HepG2 (cell line): ENCODE data around the gene SLC35B2. TPM values are rescaled to one million over a fixed set of nuclear protein-coding genes. Genes with fewer than 3 reads are reported as not detected.

Experiments
- BORCS8-MEF2B ChIP-seq: sonication (generic); formaldehyde crosslinking; IDR thresholded peaks from 2 replicates; pipeline ENCODE4 v1.8.0; 2022; ENCODE audit warnings: mild to moderate bottlenecking, missing genetic modification reagents
- CAMTA2 ChIP-seq: sonication (generic); formaldehyde crosslinking; IDR thresholded peaks from 2 replicates; pipeline ENCODE4 v1.4.0; 2020; ENCODE audit warnings: mild to moderate bottlenecking, missing genetic modification reagents, borderline replicate concordance
- CHD4 ChIP-seq: fragments of 200-600 bp; sonication (generic); IDR thresholded peaks from 2 replicates; pipeline ENCODE4 v1.7.0; 2017; ENCODE audit warnings: mild to moderate bottlenecking, low read length, borderline replicate concordance
- EED ChIP-seq: sonication (generic); formaldehyde crosslinking; IDR thresholded peaks from 2 replicates; pipeline ENCODE4 v1.5.0; 2020; ENCODE audit warnings: mild to moderate bottlenecking, missing genetic modification reagents
- FOSL2 ChIP-seq: sonication (generic); formaldehyde crosslinking; IDR thresholded peaks from 2 replicates; pipeline ENCODE4 v1.4.0; 2020; ENCODE audit warnings: missing genetic modification reagents
- KDM2A ChIP-seq: sonication (generic); formaldehyde crosslinking; IDR thresholded peaks from 2 replicates; pipeline ENCODE4 v1.4.0; 2020; ENCODE audit warnings: low read depth, missing genetic modification reagents, borderline replicate concordance
- MBD4 ChIP-seq: IDR thresholded peaks from 2 replicates; pipeline ENCODE4 v1.6.1; 2012; ENCODE audit warnings: low read length, inconsistent platforms, borderline replicate concordance
- MED13 ChIP-seq: sonication (generic); formaldehyde crosslinking; IDR thresholded peaks from 2 replicates; pipeline ENCODE4 v1.5.0; 2020; ENCODE audit warnings: missing genetic modification reagents
- MTERF4 ChIP-seq: sonication (generic); formaldehyde crosslinking; IDR thresholded peaks from 2 replicates; pipeline ENCODE4 v1.8.0; 2023; ENCODE audit warnings: mild to moderate bottlenecking, missing genetic modification reagents
- MXD1 ChIP-seq: sonication (generic); formaldehyde crosslinking; IDR thresholded peaks from 2 replicates; pipeline ENCODE4 v1.4.0; 2020; ENCODE audit warnings: mild to moderate bottlenecking, missing genetic modification reagents
- NFKBIZ ChIP-seq: IDR thresholded peaks from 2 replicates; pipeline ENCODE4 v1.6.1; 2018; ENCODE audit warnings: missing genetic modification reagents, missing compliant biosample characterization
- SNAI1 ChIP-seq: sonication (generic); formaldehyde crosslinking; IDR thresholded peaks from 2 replicates; pipeline ENCODE4 v1.5.0; 2020; ENCODE audit warnings: mild to moderate bottlenecking, missing genetic modification reagents, borderline replicate concordance
- TOE1 ChIP-seq: sonication (generic); formaldehyde crosslinking; IDR thresholded peaks from 2 replicates; pipeline ENCODE4 v1.4.0; 2020; ENCODE audit warnings: mild to moderate bottlenecking, missing genetic modification reagents
- ZBTB39 ChIP-seq: sonication (generic); formaldehyde crosslinking; IDR thresholded peaks from 2 replicates; pipeline ENCODE4 v1.5.0; 2020; ENCODE audit warnings: missing genetic modification reagents
- ZMYM4 ChIP-seq: sonication (generic); formaldehyde crosslinking; IDR thresholded peaks from 2 replicates; pipeline ENCODE4 v1.8.1; 2023; ENCODE audit warnings: mild to moderate bottlenecking, missing genetic modification reagents
- ZNF30 ChIP-seq: sonication (generic); formaldehyde crosslinking; IDR thresholded peaks from 2 replicates; pipeline ENCODE4 v1.5.0; 2020; ENCODE audit warnings: mild to moderate bottlenecking, missing genetic modification reagents
- ZNF567 ChIP-seq: sonication (generic); formaldehyde crosslinking; IDR thresholded peaks from 2 replicates; pipeline ENCODE4 v1.8.1; 2023; ENCODE audit warnings: mild to moderate bottlenecking, missing genetic modification reagents, borderline replicate concordance
- ZNF670 ChIP-seq: sonication (generic); formaldehyde crosslinking; IDR thresholded peaks from 2 replicates; pipeline ENCODE4 v1.8.0; 2022; ENCODE audit warnings: mild to moderate bottlenecking, missing genetic modification reagents, borderline replicate concordance
- ZNF704 ChIP-seq: sonication (generic); formaldehyde crosslinking; IDR thresholded peaks from 2 replicates; pipeline ENCODE4 v1.8.1; 2023; ENCODE audit warnings: mild to moderate bottlenecking, inconsistent platforms, moderate library complexity, missing genetic modification reagents, borderline replicate concordance
- ZNF773 ChIP-seq: sonication (generic); formaldehyde crosslinking; IDR thresholded peaks from 2 replicates; pipeline ENCODE4 v1.4.0; 2020; ENCODE audit warnings: missing genetic modification reagents, borderline replicate concordance
- ZSCAN25 ChIP-seq: sonication (generic); formaldehyde crosslinking; IDR thresholded peaks from 2 replicates; pipeline ENCODE4 v1.8.0; 2022; ENCODE audit warnings: mild to moderate bottlenecking, missing genetic modification reagents
- ZSCAN31 ChIP-seq: sonication (generic); formaldehyde crosslinking; IDR thresholded peaks from 2 replicates; pipeline ENCODE4 v1.5.0; 2020; ENCODE audit warnings: low read depth, mild to moderate bottlenecking, missing genetic modification reagents
- polyA plus RNA-seq, 8 experiments: library from polyadenylated mRNA; depleted of rRNA in 3 of 8; stranded (reverse) in 7 of 8; unstranded in 1 of 8; fragments of >200 nt; fragmentation: Illumina TruSeq in 4 of 8; extraction: Trizol in 4 of 8; gene quantifications; 2 replicates each; pipeline versions ENCODE4 v1.2.1 to v1.2.3, GENCODE V29; 2011 to 2016; ENCODE audit warnings: low read depth in 4 of 8, missing spikeins in 1 of 8, mixed read lengths in 1 of 8; ENCODE audit not compliant: insufficient read depth in 1 of 8
- total RNA-seq, 5 experiments: library from RNA; depleted of rRNA; stranded (reverse); fragments of >200 nt; fragmentation: Illumina TruSeq; extraction: Trizol; gene quantifications; 2 replicates each; pipeline ENCODE4 v1.2.3, GENCODE V29; 2016; ENCODE audit warnings: low read depth in 1 of 5
- TF ChIP-seq, protein P1 (sequence below): sonication (generic); formaldehyde crosslinking; IDR thresholded peaks from 2 replicates; pipeline ENCODE4 v1.8.1; 2023; ENCODE audit warnings: mild to moderate bottlenecking, missing genetic modification reagents

Gene SLC35B2
- total and polyA plus RNA-seq, 2 of the 13 experiments (the other 11 are each of a cell fraction or from before 2014, with no cell fraction given) = 61.1 to 148 TPM

GRCh38 chr6:44245391-44245911 is 11.9 kb downstream of the SLC35B2 start (continued):
- TF ChIP-seq ZNF30 (CRISPR knock-in tag) (peak; percentile 88; the same call in 1 of the 2 replicates), EED (CRISPR knock-in tag) (0 out of 2 replicates have a peak, but pooled peaks have one; percentile 93), TOE1 (no peak), BORCS8-MEF2B (CRISPR knock-in tag) (0 out of 2 replicates have a peak, but pooled peaks have one; percentile 1), MBD4 (no peak), FOSL2 (CRISPR knock-in tag) (0 out of 2 replicates have a peak, but pooled peaks have one; percentile 9), KDM2A (no peak), ZNF670 (no peak), SNAI1 (peak; percentile 8; the same call in 1 of the 2 replicates), CAMTA2 (CRISPR knock-in tag) (peak; percentile 60; the same call in 1 of the 2 replicates), MXD1 (CRISPR knock-in tag) (0 out of 2 replicates have a peak, but pooled peaks have one; percentile 30), CHD4 (no peak), ZMYM4 (0 out of 2 replicates have a peak, but pooled peaks have one; percentile 1), ZNF567 (CRISPR knock-in tag) (peak; percentile 91), ZNF773 (0 out of 2 replicates have a peak, but pooled peaks have one; percentile 14), MED13 (CRISPR knock-in tag) (no peak), NFKBIZ (CRISPR knock-in tag) (0 out of 2 replicates have a peak, but pooled peaks have one; percentile 22), ZBTB39 (peak; percentile 88; the same call in 1 of the 2 replicates), MTERF4 (CRISPR knock-in tag) (0 out of 2 replicates have a peak, but pooled peaks have one; percentile 24), ZSCAN31 (CRISPR knock-in tag) (peak; percentile 6; the same call in 1 of the 2 replicates), ZNF704 (CRISPR knock-in tag) (0 out of 2 replicates have a peak, but pooled peaks have one; percentile 7), ZSCAN25 (no peak)
- TF ChIP-seq, protein P1, sequence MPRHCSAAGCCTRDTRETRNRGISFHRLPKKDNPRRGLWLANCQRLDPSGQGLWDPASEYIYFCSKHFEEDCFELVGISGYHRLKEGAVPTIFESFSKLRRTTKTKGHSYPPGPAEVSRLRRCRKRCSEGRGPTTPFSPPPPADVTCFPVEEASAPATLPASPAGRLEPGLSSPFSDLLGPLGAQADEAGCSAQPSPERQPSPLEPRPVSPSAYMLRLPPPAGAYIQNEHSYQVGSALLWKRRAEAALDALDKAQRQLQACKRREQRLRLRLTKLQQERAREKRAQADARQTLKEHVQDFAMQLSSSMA (CRISPR knock-in tag) = 0 out of 2 replicates have a peak, but pooled peaks have one; percentile 15
- TF ChIP-seq, all 625 proteins: peak for 46
